ENCODE data around the gene SLC26A5.

GRCh38 chr7:103395071-103395470, 50.9 kb downstream of the SLC26A5 start:
- TF ChIP-seq CTCF (IDR thresholded peaks at IDR 0.05): no peak
- no peak for TF ChIP-seq POLR2A (IDR thresholded peaks at IDR 0.05)

Data from ovary (tissue), 3 donors.